Activated T-helper 2 cell treated with anti-CD3 and anti-CD28 coated beads, Interferon-gamma antibody, Interleukin-2, Interleukin-4, amounts not matched to agents 10 μg/mL and 5 μg/mL and 100 μg/mL, durations not matched to agents 14 hours and 24 hours and 36 hours (primary cell): Measurements from ENCODE around the gene POU2F1. TPM values are rescaled to one million over a fixed set of nuclear protein-coding genes. Genes with fewer than 3 reads are reported as not detected.

Source experiments
- DNase-seq: peaks from one replicate; pipeline ENCODE4 v3.0.0; 2021; ENCODE audit warnings: low spot score
- H3K27ac Mint-ChIP-seq: one replicate; pipeline ENCODE4 v1.8.0; 2021; ENCODE audit warnings: mixed read lengths
- H3K27me3 Mint-ChIP-seq: one replicate; pipeline ENCODE4 v1.8.0; 2021; ENCODE audit warnings: low read depth, mixed read lengths
- H3K36me3 Mint-ChIP-seq: one replicate; pipeline ENCODE4 v1.8.0; 2021; ENCODE audit warnings: low read depth, mixed read lengths
- H3K4me1 Mint-ChIP-seq: one replicate; pipeline ENCODE4 v1.8.0; 2021; ENCODE audit warnings: low read depth, mixed read lengths
- H3K4me3 Mint-ChIP-seq: one replicate; pipeline ENCODE4 v1.8.0; 2021; ENCODE audit warnings: low read depth, mild to moderate bottlenecking, moderate library complexity, mixed read lengths
- H3K9me3 Mint-ChIP-seq: one replicate; pipeline ENCODE4 v1.8.0; 2021; ENCODE audit warnings: mixed read lengths
- intact Hi-C: fragments of 100-400 bp; cut with micrococcal nuclease; formaldehyde crosslinking; loops from one replicate; pipeline ENCODE4 v1.15.1; 2023
- total RNA-seq: library from RNA; stranded (reverse); gene quantifications from 2 replicates; pipeline ENCODE4 v1.2.3, GENCODE V29; 2022

Gene POU2F1
- 21.3 and 21.9 TPM in 2 replicates for total RNA-seq

DNA sequence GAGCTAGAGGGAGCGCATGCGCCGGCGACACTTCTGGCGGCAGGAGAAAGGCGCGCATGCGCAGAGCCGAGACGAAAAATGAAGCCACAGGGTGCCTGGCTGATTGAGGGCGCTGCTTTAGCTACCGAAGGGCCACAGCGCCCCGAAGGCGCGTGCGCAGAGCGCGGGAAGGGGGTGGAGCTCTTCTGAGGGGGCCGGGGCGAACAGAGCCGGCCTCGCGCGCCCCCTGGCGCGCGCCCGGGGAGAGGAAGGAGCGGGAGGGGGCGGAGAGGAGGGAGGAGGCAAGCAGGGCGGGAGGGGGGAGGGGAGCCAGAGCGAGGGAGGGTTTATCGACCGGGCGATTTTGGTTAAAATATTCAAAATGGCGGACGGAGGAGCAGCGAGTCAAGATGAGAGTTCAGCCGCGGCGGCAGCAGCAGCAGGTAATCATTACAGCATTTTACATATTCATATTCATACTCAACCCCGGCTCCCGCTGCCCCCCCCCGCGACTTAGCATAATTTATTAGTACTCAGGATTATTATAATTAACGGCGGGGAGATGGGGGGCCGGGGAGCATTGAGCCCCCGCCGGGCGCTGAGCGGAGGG, at the start of gene POU2F1:
Gene POU2F1, plus strand, starts transcription at position 350 of the 589 bp plus-strand sequence. Its CDS starts 12 bp downstream, at position 362.
- H3K27me3 Mint-ChIP-seq: peaks cover 3% of the 10 kb centered on the region
- intact Hi-C loops: loop anchor here (1.0 to 10.0 kb wide), 8 partner anchors 154 to 408 kb away; partner anchors contain the start of genes CREG1, ILDR2, POGK and TADA1
- peaks cover 4% of the 10 kb centered on the region for H3K9me3 Mint-ChIP-seq
- H3K4me3 Mint-ChIP-seq: peak within 1 kb of the TSS; percentile 91
- peaks cover 6% of the 10 kb centered on the region for H3K36me3 Mint-ChIP-seq
- H3K4me1 Mint-ChIP-seq: peaks cover 27% of the 10 kb centered on the region
- DNase-seq: peak; percentile 98
- peak within 1 kb of the TSS; percentile 93 for H3K27ac Mint-ChIP-seq

GRCh38 chr1:167171286-167171929, 49.3 kb upstream of the POU2F1 start:
- Mint-ChIP-seq H3K27me3 (peaks cover 31% of the 10 kb centered on the region), H3K27ac (no peak overlapping the region), H3K9me3 (no peaks in the 10 kb centered on the region), H3K4me1 (no peaks in the 10 kb centered on the region), H3K4me3 (no peak overlapping the region), H3K36me3 (no peaks in the 10 kb centered on the region)
- no peak for DNase-seq
- intact Hi-C loops: no loop called here

GRCh38 chr1:167173516-167174184, 47.0 kb upstream of the POU2F1 start:
- no peak overlapping the region for H3K4me3 Mint-ChIP-seq
- intact Hi-C loops: no loop called here
- no peaks in the 10 kb centered on the region for H3K9me3 Mint-ChIP-seq
- H3K4me1 Mint-ChIP-seq: no peaks in the 10 kb centered on the region
- H3K27ac Mint-ChIP-seq: no peak overlapping the region
- no peak for DNase-seq
- H3K36me3 Mint-ChIP-seq: no peaks in the 10 kb centered on the region
- peaks cover 20% of the 10 kb centered on the region for H3K27me3 Mint-ChIP-seq

DNA sequence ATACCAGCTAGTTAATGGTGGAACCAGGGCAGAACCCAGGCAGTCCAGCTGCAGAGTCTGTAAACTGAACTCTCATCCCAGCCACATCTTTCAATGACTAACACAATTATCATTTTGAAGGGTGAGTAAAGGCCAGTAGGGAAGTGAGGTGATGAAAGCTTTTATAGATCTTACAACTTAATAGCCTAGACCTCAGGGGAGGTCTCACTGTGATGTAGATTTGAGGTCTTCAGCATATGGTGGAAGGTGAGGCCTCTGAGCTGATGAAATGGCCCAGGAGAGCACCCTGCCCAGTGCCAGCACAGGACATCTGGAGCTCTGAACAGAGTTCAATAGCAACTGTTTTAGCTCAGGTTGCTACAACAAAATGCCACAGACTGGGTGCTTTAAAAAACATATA, 44.8 kb upstream of the POU2F1 start:
- Mint-ChIP-seq H3K27ac (no peak overlapping the region), H3K36me3 (no peaks in the 10 kb centered on the region), H3K4me1 (no peaks in the 10 kb centered on the region), H3K27me3 (peaks cover 8% of the 10 kb centered on the region), H3K9me3 (no peaks in the 10 kb centered on the region), H3K4me3 (no peak overlapping the region)
- no peak for DNase-seq
- intact Hi-C loops: no loop called here

DNA sequence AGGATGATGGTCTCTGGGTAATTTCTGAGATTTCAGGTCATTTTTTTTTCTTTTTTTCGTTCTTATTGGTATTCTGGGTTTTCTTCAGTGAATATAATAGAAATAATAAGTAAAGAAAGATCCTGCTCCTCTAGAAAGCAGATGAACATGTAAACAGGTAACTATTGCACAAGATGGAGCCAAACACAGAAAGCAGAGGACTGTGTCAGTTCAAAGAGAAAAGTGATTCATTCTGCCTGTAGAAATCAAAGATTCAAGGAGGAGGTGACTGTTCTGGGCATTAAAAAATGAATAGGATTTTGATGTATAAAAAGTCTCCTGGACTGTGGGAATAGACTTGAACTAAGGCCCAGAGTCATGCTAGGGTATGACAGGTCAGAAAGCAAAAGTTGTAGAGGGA, 41.9 kb upstream of the POU2F1 start:
- H3K4me3 Mint-ChIP-seq: no peak overlapping the region
- H3K36me3 Mint-ChIP-seq: no peaks in the 10 kb centered on the region

GRCh38 chr1:167182571-167183320, 37.9 kb upstream of the POU2F1 start:
- no peaks in the 10 kb centered on the region for H3K27me3 Mint-ChIP-seq
- intact Hi-C loops: no loop called here
- H3K4me3 Mint-ChIP-seq: no peak overlapping the region
- no peaks in the 10 kb centered on the region for H3K36me3 Mint-ChIP-seq
- no peak for DNase-seq
- H3K4me1 Mint-ChIP-seq: no peaks in the 10 kb centered on the region
- no peak overlapping the region for H3K27ac Mint-ChIP-seq
- H3K9me3 Mint-ChIP-seq: no peaks in the 10 kb centered on the region

More for the DNA sequence above, 41.9 kb upstream of the POU2F1 start:
- DNase-seq: no peak
- H3K4me1 Mint-ChIP-seq: no peaks in the 10 kb centered on the region
- no peaks in the 10 kb centered on the region for H3K9me3 Mint-ChIP-seq
- H3K27me3 Mint-ChIP-seq: peaks cover 3% of the 10 kb centered on the region
- intact Hi-C loops: no loop called here
- H3K27ac Mint-ChIP-seq: no peak overlapping the region

GRCh38 chr1:167184081-167184480, 36.6 kb upstream of the POU2F1 start:
- no peak overlapping the region for H3K27ac Mint-ChIP-seq
- no peak overlapping the region for H3K4me3 Mint-ChIP-seq
- intact Hi-C loops: no loop called here
- H3K27me3 Mint-ChIP-seq: peaks cover 2% of the 10 kb centered on the region
- H3K9me3 Mint-ChIP-seq: no peaks in the 10 kb centered on the region
- DNase-seq: no peak
- no peaks in the 10 kb centered on the region for H3K36me3 Mint-ChIP-seq
- H3K4me1 Mint-ChIP-seq: no peaks in the 10 kb centered on the region

DNA sequence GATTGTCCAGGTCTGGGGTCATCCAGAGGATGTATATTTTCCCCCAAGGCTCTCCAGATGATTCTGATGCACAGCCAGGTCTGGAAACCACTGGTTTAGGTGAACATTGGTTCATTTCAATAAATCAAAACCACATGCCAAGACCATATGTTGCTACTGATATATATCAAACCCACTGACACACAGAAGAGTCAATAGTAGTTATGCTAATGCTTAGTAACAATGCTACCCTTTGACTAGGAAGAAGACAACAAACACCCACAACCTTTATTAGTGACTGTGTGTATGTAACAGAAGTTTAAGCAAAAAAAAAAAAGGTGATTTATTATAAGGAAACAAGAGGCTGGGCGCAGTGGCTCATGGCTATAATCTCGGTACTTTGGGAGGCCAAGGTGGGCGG, 35.6 kb upstream of the POU2F1 start:
- H3K4me3 Mint-ChIP-seq: no peak overlapping the region
- DNase-seq: no peak
- intact Hi-C loops: no loop called here

DNA sequence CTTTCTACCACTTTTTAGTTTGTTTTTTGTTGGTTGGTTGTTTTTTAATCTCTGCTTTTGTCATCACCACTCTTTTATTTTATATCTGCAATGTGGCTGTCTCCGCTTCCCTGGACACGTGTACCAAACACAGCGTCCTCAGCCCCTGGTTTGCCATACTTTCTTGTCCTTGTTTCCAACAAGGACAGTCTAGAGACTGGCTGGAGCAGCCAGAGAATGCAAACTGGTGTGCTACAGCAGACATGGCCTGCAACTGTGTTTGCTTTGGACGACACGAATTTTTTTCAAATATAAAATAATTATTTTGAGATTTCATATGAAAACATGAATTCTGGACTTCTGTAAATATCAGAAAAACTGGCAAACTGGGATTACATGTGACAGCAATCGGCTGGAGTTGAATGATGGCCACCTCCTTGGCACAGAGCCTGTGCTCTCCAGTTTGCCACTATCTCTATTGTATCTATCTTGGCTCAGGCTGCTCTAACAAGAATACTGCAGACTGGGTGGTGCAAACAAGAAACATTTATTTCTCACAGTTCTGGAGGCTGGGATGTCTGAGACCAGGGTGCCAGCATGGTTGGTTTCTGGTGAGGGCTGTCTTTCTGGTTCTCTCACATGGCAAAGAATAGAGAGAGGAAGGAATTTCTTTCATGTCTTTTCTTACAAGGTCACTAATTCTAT, 34.6 kb upstream of the POU2F1 start:
- Mint-ChIP-seq H3K27ac (no peak overlapping the region), H3K9me3 (no peaks in the 10 kb centered on the region), H3K36me3 (no peaks in the 10 kb centered on the region), H3K4me3 (no peak overlapping the region), H3K27me3 (peaks cover 2% of the 10 kb centered on the region), H3K4me1 (no peaks in the 10 kb centered on the region)
- DNase-seq: no peak
- intact Hi-C loops: no loop called here

More for the DNA sequence above, 35.6 kb upstream of the POU2F1 start:
- no peak overlapping the region for H3K27ac Mint-ChIP-seq
- H3K4me1 Mint-ChIP-seq: no peaks in the 10 kb centered on the region
- H3K9me3 Mint-ChIP-seq: no peaks in the 10 kb centered on the region
- peaks cover 2% of the 10 kb centered on the region for H3K27me3 Mint-ChIP-seq
- no peaks in the 10 kb centered on the region for H3K36me3 Mint-ChIP-seq

DNA sequence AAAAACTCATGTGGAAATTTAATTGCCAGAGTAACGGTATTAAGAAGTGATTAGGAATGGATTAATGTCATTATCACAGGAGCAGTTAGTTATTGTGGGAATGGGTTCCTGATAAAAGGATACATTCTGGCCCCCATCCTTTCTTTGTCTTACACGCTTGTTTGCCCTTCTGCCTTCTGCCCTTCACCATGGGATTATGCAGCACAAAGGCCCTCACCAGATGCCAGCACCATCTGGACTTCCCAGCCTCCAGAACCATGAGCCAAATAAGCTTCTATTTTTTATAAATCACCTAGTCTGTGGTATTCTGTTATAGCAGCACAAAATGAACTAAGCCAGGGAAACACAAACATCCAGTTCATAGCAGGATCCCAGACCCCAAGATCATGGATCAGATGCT, 33.9 kb upstream of the POU2F1 start:
- Mint-ChIP-seq H3K36me3 (no peaks in the 10 kb centered on the region), H3K4me3 (no peak overlapping the region), H3K27me3 (peaks cover 2% of the 10 kb centered on the region)

GRCh38 chr1:167190747-167191237, 29.9 kb upstream of the POU2F1 start:
- Mint-ChIP-seq H3K9me3 (no peaks in the 10 kb centered on the region), H3K4me1 (peaks cover 2% of the 10 kb centered on the region), H3K4me3 (no peak overlapping the region), H3K36me3 (no peaks in the 10 kb centered on the region), H3K27ac (no peak overlapping the region), H3K27me3 (peaks cover 6% of the 10 kb centered on the region)
- intact Hi-C loops: no loop called here
- no peak for DNase-seq

More for the DNA sequence above, 33.9 kb upstream of the POU2F1 start:
- Mint-ChIP-seq H3K9me3 (no peaks in the 10 kb centered on the region), H3K27ac (no peak overlapping the region), H3K4me1 (no peaks in the 10 kb centered on the region)
- intact Hi-C loops: no loop called here
- DNase-seq: no peak

DNA sequence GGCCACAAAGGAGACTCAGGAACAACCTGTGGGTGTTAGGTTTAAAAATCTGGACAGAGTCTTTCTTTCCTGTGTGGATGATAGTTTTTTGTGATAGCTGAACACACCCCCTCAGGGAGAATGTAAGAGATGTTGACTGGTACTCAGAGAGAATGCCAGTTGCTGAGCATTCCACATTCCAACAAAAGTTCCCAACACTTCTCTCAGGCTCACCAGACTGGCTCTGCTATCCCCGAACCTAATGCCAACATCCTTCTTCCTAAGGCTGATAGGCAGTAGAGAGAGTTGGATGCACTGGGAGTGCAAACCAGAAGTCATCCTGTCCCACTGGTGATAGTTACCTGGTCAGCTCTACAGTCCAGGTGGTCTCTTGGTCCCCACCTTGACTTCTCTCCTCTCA, 28.7 kb upstream of the POU2F1 start:
- no peaks in the 10 kb centered on the region for H3K9me3 Mint-ChIP-seq
- intact Hi-C loops: no loop called here
- no peak for DNase-seq
- no peak overlapping the region for H3K27ac Mint-ChIP-seq
- H3K27me3 Mint-ChIP-seq: peaks cover 6% of the 10 kb centered on the region
- H3K4me1 Mint-ChIP-seq: peaks cover 9% of the 10 kb centered on the region
- no peaks in the 10 kb centered on the region for H3K36me3 Mint-ChIP-seq
- no peak overlapping the region for H3K4me3 Mint-ChIP-seq
